Chondrocyte (in vitro differentiated cells): Measurements from ENCODE around the gene SIM2. TPM values are rescaled to one million over a fixed set of nuclear protein-coding genes. Genes with fewer than 3 reads are reported as not detected.
"Not testable (repeated sequence)": the region's sequence is repeated elsewhere in the genome, so short reads cannot be mapped to it uniquely, and the experiment has no call there.

Source experiments
- DNase-seq: peaks from one replicate; pipeline ENCODE4 v3.0.0; 2021; ENCODE audit warnings: mixed read lengths, low spot score
- H3K27ac Mint-ChIP-seq: one replicate; pipeline ENCODE4 v1.8.0; 2021; ENCODE audit warnings: mild to moderate bottlenecking, moderate library complexity, mixed read lengths; ENCODE audit not compliant: unreplicated experiment
- H3K27me3 Mint-ChIP-seq: 2 replicates; pipeline ENCODE4 v1.8.0; 2021; ENCODE audit warnings: low read depth, mixed read lengths
- H3K36me3 Mint-ChIP-seq: 2 replicates; pipeline ENCODE4 v1.8.0; 2021; ENCODE audit warnings: low read depth, mixed read lengths
- H3K4me1 Mint-ChIP-seq: 2 replicates; pipeline ENCODE4 v1.8.0; 2021; ENCODE audit warnings: low read depth, mild to moderate bottlenecking, mixed read lengths
- H3K4me3 Mint-ChIP-seq: one replicate; pipeline ENCODE4 v1.8.0; 2021; ENCODE audit warnings: mild to moderate bottlenecking, moderate library complexity, mixed read lengths; ENCODE audit not compliant: unreplicated experiment
- H3K9me3 Mint-ChIP-seq: 2 replicates; pipeline ENCODE4 v1.8.0; 2021; ENCODE audit warnings: low read depth, mixed read lengths
- CTCF ChIP-seq: fragments of 200-600 bp; sonication (generic); IDR thresholded peaks from 2 replicates; pipeline ENCODE4 v1.5.0; 2021; ENCODE audit warnings: antibody characterized with exemption, mild to moderate bottlenecking, moderate library complexity
- long read RNA-seq: library from polyadenylated mRNA; stranded (forward); transcript quantifications from one replicate; pipeline ENCODE4 v2.0.0, GENCODE V29; 2021
- total RNA-seq: library from RNA; stranded (reverse); gene quantifications from 3 replicates; pipeline ENCODE4 v1.2.1, GENCODE V29; 2021

Gene SIM2
- 0.59 to 1.3 TPM (median 0.60 TPM) in 3 replicates for total RNA-seq
- long read RNA-seq, result 0 reads

GRCh38 chr21:36698981-36699545 is at the start of gene SIM2:
Gene SIM2, plus strand, starts transcription at chr21:36699115. Its CDS starts 632 bp downstream, at chr21:36699747.
- no peaks in the 10 kb centered on the region for H3K9me3 Mint-ChIP-seq
- H3K36me3 Mint-ChIP-seq, result peaks cover 5% of the 10 kb centered on the region
- TF ChIP-seq CTCF, result no peak
- H3K27me3 Mint-ChIP-seq, result peaks cover 67% of the 10 kb centered on the region
- no peak for DNase-seq
- peaks cover 17% of the 10 kb centered on the region for H3K4me1 Mint-ChIP-seq
- H3K4me3 Mint-ChIP-seq, result peak within 1 kb of the TSS; percentile 55
- H3K27ac Mint-ChIP-seq, result no peak within 1 kb of the TSS

- H3K27me3 Mint-ChIP-seq, result no peaks in the 10 kb centered on the region
- DNase-seq, result no peak
- H3K9me3 Mint-ChIP-seq, result no peaks in the 10 kb centered on the region
- H3K27ac Mint-ChIP-seq, result no peak overlapping the region
- H3K4me3 Mint-ChIP-seq, result no peak overlapping the region
- H3K36me3 Mint-ChIP-seq, result no peaks in the 10 kb centered on the region
- H3K4me1 Mint-ChIP-seq, result no peaks in the 10 kb centered on the region
- TF ChIP-seq CTCF, result no peak
These were observed 44.6 kb upstream of the SIM2 start for GRCh38 chr21:36654324-36654723.

GRCh38 chr21:36654796-36655325 is 44.1 kb upstream of the SIM2 start:
- Mint-ChIP-seq H3K4me1 (no peaks in the 10 kb centered on the region), H3K9me3 (no peaks in the 10 kb centered on the region)

GRCh38 chr21:36656138-36656537 is 42.8 kb upstream of the SIM2 start:
- Mint-ChIP-seq H3K9me3 (no peaks in the 10 kb centered on the region), H3K27ac (no peak overlapping the region), H3K4me1 (no peaks in the 10 kb centered on the region), H3K27me3 (peaks cover 5% of the 10 kb centered on the region), H3K36me3 (no peaks in the 10 kb centered on the region), H3K4me3 (no peak overlapping the region)
- TF ChIP-seq CTCF, result no peak
- no peak for DNase-seq

More at GRCh38 chr21:36654796-36655325, 44.1 kb upstream of the SIM2 start:
- Mint-ChIP-seq H3K27me3 (no peaks in the 10 kb centered on the region), H3K36me3 (no peaks in the 10 kb centered on the region), H3K27ac (no peak overlapping the region), H3K4me3 (no peak overlapping the region)
- DNase-seq, result no peak
- no peak for TF ChIP-seq CTCF

- not testable (repeated sequence) for H3K36me3 Mint-ChIP-seq, H3K27me3 Mint-ChIP-seq, H3K27ac Mint-ChIP-seq, H3K4me1 Mint-ChIP-seq, H3K4me3 Mint-ChIP-seq, DNase-seq, H3K9me3 Mint-ChIP-seq
These were observed 41.6 kb upstream of the SIM2 start for GRCh38 chr21:36657290-36657689.

- Mint-ChIP-seq H3K27me3 (peaks cover 7% of the 10 kb centered on the region), H3K27ac (no peak overlapping the region), H3K4me3 (no peak overlapping the region), H3K9me3 (no peaks in the 10 kb centered on the region), H3K4me1 (peaks cover 4% of the 10 kb centered on the region), H3K36me3 (no peaks in the 10 kb centered on the region)
- no peak for DNase-seq
- TF ChIP-seq CTCF, result no peak
These were observed 40.9 kb upstream of the SIM2 start for GRCh38 chr21:36657999-36658398.
